ENCODE data around the gene USP49.

DNA sequence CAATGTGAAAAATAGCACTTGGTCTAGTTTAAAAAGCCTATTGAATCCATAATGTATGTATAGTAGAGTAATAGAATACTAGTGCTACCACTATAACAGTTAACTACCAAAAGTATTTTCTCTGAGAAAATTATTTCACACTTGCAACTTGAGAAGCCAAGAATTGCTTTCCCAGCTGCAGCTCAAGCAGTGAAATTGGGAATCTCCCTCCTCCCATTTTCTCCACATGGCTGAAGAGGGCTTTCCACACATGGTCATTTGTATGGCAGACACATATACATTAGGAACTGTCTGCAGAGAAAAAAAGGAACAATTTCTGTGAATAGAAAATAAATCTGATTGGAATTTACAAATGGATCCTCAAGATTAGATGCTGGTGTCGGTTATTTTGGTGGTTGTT lies 73.2 kb downstream of the USP49 start:
- TF ChIP-seq, protein P1, sequence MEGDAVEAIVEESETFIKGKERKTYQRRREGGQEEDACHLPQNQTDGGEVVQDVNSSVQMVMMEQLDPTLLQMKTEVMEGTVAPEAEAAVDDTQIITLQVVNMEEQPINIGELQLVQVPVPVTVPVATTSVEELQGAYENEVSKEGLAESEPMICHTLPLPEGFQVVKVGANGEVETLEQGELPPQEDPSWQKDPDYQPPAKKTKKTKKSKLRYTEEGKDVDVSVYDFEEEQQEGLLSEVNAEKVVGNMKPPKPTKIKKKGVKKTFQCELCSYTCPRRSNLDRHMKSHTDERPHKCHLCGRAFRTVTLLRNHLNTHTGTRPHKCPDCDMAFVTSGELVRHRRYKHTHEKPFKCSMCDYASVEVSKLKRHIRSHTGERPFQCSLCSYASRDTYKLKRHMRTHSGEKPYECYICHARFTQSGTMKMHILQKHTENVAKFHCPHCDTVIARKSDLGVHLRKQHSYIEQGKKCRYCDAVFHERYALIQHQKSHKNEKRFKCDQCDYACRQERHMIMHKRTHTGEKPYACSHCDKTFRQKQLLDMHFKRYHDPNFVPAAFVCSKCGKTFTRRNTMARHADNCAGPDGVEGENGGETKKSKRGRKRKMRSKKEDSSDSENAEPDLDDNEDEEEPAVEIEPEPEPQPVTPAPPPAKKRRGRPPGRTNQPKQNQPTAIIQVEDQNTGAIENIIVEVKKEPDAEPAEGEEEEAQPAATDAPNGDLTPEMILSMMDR (IDR thresholded peaks at IDR 0.05): no peak
- no peak for TF ChIP-seq POLR2A (IDR thresholded peaks at IDR 0.05)
